Measurements from ENCODE around the gene HSPB9. TPM values are rescaled to one million over a fixed set of nuclear protein-coding genes. Genes with fewer than 3 reads are reported as not detected.
A peak's percentile ranks its signal among the peaks of the same experiment; 100 is the strongest.

HSPB9 gene
- total RNA-seq, 2 donors from 2014 or later: 0.18 to 1.2 TPM

DNA sequence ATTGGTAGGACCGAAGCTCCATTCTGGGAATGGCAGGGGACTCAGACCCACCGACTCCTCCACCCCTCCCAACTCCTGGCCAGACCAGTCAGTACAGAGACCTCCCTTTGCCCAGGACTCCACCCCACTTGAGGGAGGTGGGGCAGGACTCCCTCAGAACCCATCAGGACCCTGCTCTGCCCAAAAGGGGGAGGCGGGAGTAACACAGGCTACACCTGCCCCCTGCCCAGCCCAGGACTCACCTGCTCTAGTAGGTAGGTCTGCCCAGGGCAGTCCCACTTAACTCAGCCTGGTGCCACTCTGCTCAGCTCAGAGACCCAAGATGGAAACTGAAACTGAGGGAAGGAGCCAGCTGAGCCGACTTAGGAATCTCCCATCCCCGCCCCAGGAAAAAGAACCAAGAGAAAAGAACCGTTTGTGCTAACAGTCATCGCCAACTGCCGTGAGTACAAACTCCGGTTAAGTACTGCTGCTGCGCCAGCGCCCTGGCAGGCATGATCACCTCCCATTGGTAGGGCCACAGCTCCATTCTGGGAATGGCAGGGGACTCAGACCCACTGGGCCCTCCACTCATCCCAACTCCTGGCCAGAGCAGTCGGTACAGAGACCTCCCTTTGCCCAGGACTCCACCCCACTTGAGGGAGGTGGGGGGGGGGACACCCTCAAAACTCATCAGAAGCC lies 10.6 kb upstream of the HSPB9 start:
- H3K4me1 ChIP-seq (replicated peaks): peaks cover 16% of the 10 kb centered on the region
- TF ChIP-seq POLR2AphosphoS5 (IDR thresholded peaks at IDR 0.05): peak; percentile 18
- no peak for TF ChIP-seq POLR2A (IDR thresholded peaks at IDR 0.05)
- no peak for TF ChIP-seq CTCF (IDR thresholded peaks at IDR 0.05)
- no peaks in the 10 kb centered on the region for H3K27me3 ChIP-seq (replicated peaks; ENCODE audit: insufficient read depth)
- H3K36me3 ChIP-seq: no peaks in the 10 kb centered on the region
- intact Hi-C loops (cut with DNase I): no loop called here
- WGBS: 1% methylated on average over 12 of the region's 12 CpGs
- peak; percentile 28 for DNase-seq (ENCODE audit: low spot score)
- H3K4me3 ChIP-seq: peak overlapping the region; percentile 39 to 57
- H3K9me3 ChIP-seq: no peaks in the 10 kb centered on the region
- peak overlapping the region; percentile 85 to 95 for H3K27ac ChIP-seq

- Histone ChIP-seq H3K9me3 (no peaks in the 10 kb centered on the region), H3K4me3 (peak within 1 kb of the TSS; percentile 39 to 57), H3K36me3 (no peaks in the 10 kb centered on the region), H3K4me1 (replicated peaks) (peaks cover 16% of the 10 kb centered on the region), H3K27me3 (replicated peaks; ENCODE audit: insufficient read depth) (no peaks in the 10 kb centered on the region), H3K27ac (peak within 1 kb of the TSS; percentile 85 to 95)
- WGBS: 0% methylated on average over 10 of the region's 10 CpGs
- DNase-seq (ENCODE audit: low spot score): peak; percentile 80
- intact Hi-C loops (cut with DNase I): no loop called here
- TF ChIP-seq CTCF (IDR thresholded peaks at IDR 0.05) (no peak), POLR2A (IDR thresholded peaks at IDR 0.05) (peak; percentile 60), POLR2AphosphoS5 (IDR thresholded peaks at IDR 0.05) (peak; percentile 87)
Observed at GRCh38 chr17:42112552-42113176, 9.9 kb upstream of the HSPB9 start, which contains the start of gene DHX58. DHX58 (minus strand) TSS chr17:42112714; CDS start chr17:42111892, 822 bp downstream.

DNA sequence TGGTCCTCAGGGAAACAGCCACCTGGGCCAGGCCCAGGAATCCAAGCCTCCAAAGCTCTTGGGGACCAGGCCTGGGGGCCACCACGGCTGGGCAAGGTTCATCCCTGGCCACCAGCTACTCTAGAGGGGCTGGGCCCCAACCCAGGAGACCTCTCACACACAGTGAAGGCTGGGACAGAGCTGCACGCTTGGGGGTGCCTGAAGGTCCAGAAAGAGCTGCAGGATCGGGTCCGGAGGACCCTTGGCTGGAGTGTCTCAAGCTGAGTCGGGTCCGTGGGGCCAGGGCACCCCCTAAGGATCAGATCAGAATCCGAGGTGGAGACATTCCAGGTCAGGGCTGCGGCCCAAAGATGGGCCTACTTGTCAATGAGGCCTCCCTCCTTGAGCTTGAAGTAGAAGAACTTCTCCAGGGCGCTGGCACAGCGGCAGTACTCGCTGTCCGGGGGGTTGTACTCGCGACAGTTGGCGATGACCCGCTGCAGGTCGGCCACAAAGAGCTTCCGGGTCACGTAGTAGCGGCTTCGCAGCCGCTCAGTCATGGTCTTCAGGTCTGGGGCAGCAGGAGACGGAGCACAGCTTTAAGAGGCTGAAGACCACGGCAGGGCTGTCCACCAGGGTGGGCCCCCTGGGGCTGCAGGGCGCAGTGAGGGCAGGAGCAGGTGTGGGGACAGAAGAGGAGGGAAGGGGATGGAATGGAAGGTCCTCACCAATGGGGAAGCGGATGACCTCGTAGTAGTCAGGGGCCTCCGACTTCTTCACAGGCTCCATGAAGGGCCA lies 9.1 kb upstream of the HSPB9 start:
- peaks cover 16% of the 10 kb centered on the region for H3K4me1 ChIP-seq (replicated peaks)
- H3K9me3 ChIP-seq: no peaks in the 10 kb centered on the region
- H3K27ac ChIP-seq: peak overlapping the region; percentile 85 to 95
- intact Hi-C loops (cut with DNase I): loop anchor here (1.0 kb wide), 1 partner anchor 148 kb away; no protein-coding TSS in a partner anchor
- H3K4me3 ChIP-seq: peak overlapping the region in 1 of 2 donors; percentile 57
- no peak for DNase-seq (ENCODE audit: low spot score)
- no peaks in the 10 kb centered on the region for H3K27me3 ChIP-seq (replicated peaks; ENCODE audit: insufficient read depth)
- no peaks in the 10 kb centered on the region for H3K36me3 ChIP-seq
- TF ChIP-seq CTCF (IDR thresholded peaks at IDR 0.05) (no peak), POLR2AphosphoS5 (IDR thresholded peaks at IDR 0.05) (no peak), POLR2A (IDR thresholded peaks at IDR 0.05) (no peak)
- 87% methylated on average over 28 of the region's 28 CpGs for WGBS

- Histone ChIP-seq H3K27me3 (replicated peaks; ENCODE audit: insufficient read depth) (no peaks in the 10 kb centered on the region), H3K9me3 (no peaks in the 10 kb centered on the region), H3K4me1 (replicated peaks) (peaks cover 16% of the 10 kb centered on the region), H3K4me3 (no peak overlapping the region), H3K27ac (no peak overlapping the region), H3K36me3 (no peaks in the 10 kb centered on the region)
- TF ChIP-seq POLR2AphosphoS5 (IDR thresholded peaks at IDR 0.05) (no peak), POLR2A (IDR thresholded peaks at IDR 0.05) (no peak), CTCF (IDR thresholded peaks at IDR 0.05) (no peak)
- DNase-seq (ENCODE audit: low spot score): no peak
- intact Hi-C loops (cut with DNase I): loop anchor here (1.0 kb wide), 1 partner anchor 149 kb away; no protein-coding TSS in a partner anchor
- WGBS: 89% methylated on average over 9 of the region's 9 CpGs
Observed at GRCh38 chr17:42114118-42114517, 8.5 kb upstream of the HSPB9 start.

Measured in prostate gland (tissue), 2 donors.